Neural cell (in vitro differentiated cells): Measurements from ENCODE around the gene IPPK.

ENCODE experiments used
- CTCF ChIP-seq: fragments of 450-650 bp; IDR thresholded peaks from 2 replicates; pipeline ENCODE4 v1.5.1; 2014; ENCODE audit warnings: antibody characterized with exemption, mild to moderate bottlenecking, moderate library complexity; ENCODE audit not compliant: poor library complexity, severe bottlenecking
- EP300 ChIP-seq: fragments of 450-650 bp; conservative IDR thresholded peaks from 2 replicates; pipeline ENCODE4 v1.6.1; 2014; ENCODE audit warnings: antibody characterized with exemption, mild to moderate bottlenecking, moderate library complexity; ENCODE audit not compliant: poor library complexity, severe bottlenecking
- EZH2 ChIP-seq: fragments of 200-600, 300-800 bp; shearing (Covaris generic), sonication (generic); IDR thresholded peaks from 2 replicates; pipeline ENCODE4 v1.6.1; 2014; ENCODE audit warnings: antibody characterized with exemption, low read length, borderline replicate concordance, mild to moderate bottlenecking; ENCODE audit not compliant: insufficient read depth, poor library complexity, severe bottlenecking
- MXI1 ChIP-seq: fragments of 450-650 bp; conservative IDR thresholded peaks from 2 replicates; pipeline ENCODE4 v1.6.1; 2014; ENCODE audit warnings: antibody characterized with exemption, mild to moderate bottlenecking; ENCODE audit not compliant: poor library complexity, severe bottlenecking
- POLR2AphosphoS5 ChIP-seq: IDR thresholded peaks from 2 replicates; pipeline ENCODE4 v1.6.1; 2012
- RAD21 ChIP-seq: fragments of 450-650 bp; conservative IDR thresholded peaks from 2 replicates; pipeline ENCODE4 v1.6.1; 2014; ENCODE audit warnings: antibody characterized with exemption, mild to moderate bottlenecking, moderate library complexity
- REST ChIP-seq: IDR thresholded peaks from 2 replicates; pipeline ENCODE4 v1.6.1; 2012; ENCODE audit warnings: borderline replicate concordance
- SMC3 ChIP-seq: fragments of 450-650 bp; conservative IDR thresholded peaks from 2 replicates; pipeline ENCODE4 v1.6.1; 2014; ENCODE audit warnings: antibody characterized with exemption, mild to moderate bottlenecking, moderate library complexity; ENCODE audit not compliant: poor library complexity
- TAF1 ChIP-seq: IDR thresholded peaks from 2 replicates; pipeline ENCODE4 v1.6.1; 2012; ENCODE audit warnings: low read depth

DNA sequence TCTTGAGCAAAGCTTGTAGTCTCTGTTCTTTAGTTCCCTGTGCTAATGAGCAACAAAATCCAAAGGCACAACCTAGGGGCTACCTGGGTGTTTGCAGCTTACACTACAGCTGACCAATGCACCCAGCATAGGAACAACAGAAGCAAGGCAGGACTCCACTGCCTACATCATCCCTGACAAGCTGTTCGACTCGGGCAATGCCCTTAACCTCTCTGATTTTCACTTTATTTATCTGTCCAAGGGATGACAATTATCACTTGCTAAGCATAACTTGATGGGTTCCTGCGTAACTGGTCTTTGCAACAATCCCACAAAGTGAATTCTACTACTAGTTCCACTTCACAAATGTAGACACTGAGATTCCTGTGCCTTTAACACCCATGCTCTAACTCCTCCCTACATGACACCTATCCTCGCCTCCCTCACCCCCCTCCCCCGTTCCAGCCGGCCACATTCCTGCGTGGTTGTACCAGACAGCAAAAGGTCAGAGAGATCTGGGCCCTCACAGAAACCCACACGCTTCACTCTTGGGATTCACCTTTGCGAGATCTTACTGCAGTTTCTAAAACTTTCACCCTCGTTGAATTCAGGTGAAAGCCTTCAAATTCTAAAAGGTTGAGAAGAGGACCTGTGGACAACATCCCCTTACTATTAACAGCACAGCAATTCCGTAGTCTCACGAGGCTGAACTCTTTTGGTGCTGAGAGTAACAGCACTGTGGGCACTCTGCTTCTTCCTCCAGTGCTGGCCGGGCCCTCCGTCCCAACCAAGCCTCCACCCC is 995 bp downstream of the IPPK start:
- TF ChIP-seq CTCF (no peak), EZH2 (no peak), REST (no peak), POLR2AphosphoS5 (no peak), EP300 (no peak), SMC3 (no peak), TAF1 (no peak), MXI1 (no peak), RAD21 (no peak)
